B cell (primary cell): ENCODE results near the gene EGFL6. TPM values are rescaled to one million over a fixed set of nuclear protein-coding genes. Genes with fewer than 3 reads are reported as not detected.

Source experiments
- ATAC-seq: fragments of 200-7000 bp; cut with Tn5 transposase; one replicate; pipeline ENCODE4 v1.10.0; 2021; ENCODE audit warnings: low read depth, mild to moderate bottlenecking, moderate number of reproducible peaks, moderate library complexity
- CTCF ChIA-PET: fragments of 350-600 bp; sonication (Branson Sonifier 250); formaldehyde crosslinking; loops from one replicate; lab custom pipeline; 2021; ENCODE audit warnings: antibody characterized with exemption, inconsistent platforms; lab: Charles Lee
- POLR2A ChIA-PET: fragments of 350-600 bp; sonication (Branson Sonifier 250); formaldehyde crosslinking; loops from one replicate; lab custom pipeline; 2021; ENCODE audit warnings: antibody characterized with exemption; lab: Charles Lee
- DNase-seq: peaks from one replicate; pipeline ENCODE4 v3.0.0; 2013
- H2AFZ ChIP-seq: 2 replicates; pipeline ENCODE4 v1.6.1; 2012; ENCODE audit warnings: mild to moderate bottlenecking, low read depth, low read length; ENCODE audit not compliant: insufficient read depth, poor library complexity, severe bottlenecking
- H3K27ac ChIP-seq, 2 donors: 1 replicate in 1 of 2; 2 replicates in 1 of 2; pipeline ENCODE4 v1.5.1; 2012 to 2013; ENCODE audit warnings: low read length in 2 of 2, mild to moderate bottlenecking in 2 of 2, moderate library complexity in 1 of 2
- H3K27me3 ChIP-seq, 4 experiments: fragments of 200-600 bp in 1 of 4; sonication (generic) in 1 of 4; replicated peaks in 1 of 4; 1 replicate in 2 of 4; 2 replicates in 2 of 4; pipeline versions ENCODE4 v1.6.1 to v1.7.0; 2013 to 2016; ENCODE audit warnings: low read length in 3 of 4, mild to moderate bottlenecking in 2 of 4, mixed read lengths in 1 of 4, moderate library complexity in 1 of 4; ENCODE audit not compliant: insufficient read depth in 4 of 4, control insufficient read depth in 3 of 4; ENCODE audit errors: control extremely low read depth in 1 of 4
- H3K36me3 ChIP-seq, 2 experiments: replicated peaks in 1 of 2; 1 replicate in 1 of 2; 2 replicates in 1 of 2; pipeline versions ENCODE4 v1.6.1 to v1.7.1; 2013; ENCODE audit warnings: low read length in 1 of 2; ENCODE audit not compliant: insufficient read depth in 2 of 2, control insufficient read depth in 1 of 2; ENCODE audit errors: control extremely low read depth in 1 of 2, extremely low read depth in 1 of 2
- H3K4me1 ChIP-seq, 2 donors: fragments of 200-600 bp in 1 of 2; sonication (generic) in 1 of 2; 1 replicate in 1 of 2; 2 replicates in 1 of 2; pipeline versions ENCODE4 v1.5.1 to v1.6.1; 2013 to 2017; ENCODE audit warnings: low read length in 2 of 2; ENCODE audit not compliant: control insufficient read depth in 2 of 2, insufficient read depth in 2 of 2
- H3K4me2 ChIP-seq: replicated peaks from 2 replicates; pipeline ENCODE3; 2012; ENCODE audit warnings: mild to moderate bottlenecking, low read depth, low read length; ENCODE audit not compliant: poor library complexity, severe bottlenecking
- H3K4me3 ChIP-seq, 5 experiments: fragments of 200-600 bp in 1 of 5; sonication (generic) in 1 of 5; 1 replicate in 3 of 5; 2 replicates in 2 of 5; pipeline versions ENCODE4 v1.5.1 to v1.7.0; 2011 to 2016; ENCODE audit warnings: low read length in 4 of 5, mild to moderate bottlenecking in 4 of 5, low read depth in 2 of 5, control low read depth in 1 of 5, moderate library complexity in 1 of 5; ENCODE audit not compliant: insufficient read depth in 1 of 5; ENCODE audit errors: control extremely low read depth in 1 of 5, extremely low read depth in 1 of 5
- H3K79me2 ChIP-seq: fragments of 200-600 bp; sonication (generic); one replicate; pipeline ENCODE4 v1.6.0; 2016; ENCODE audit warnings: low read length; ENCODE audit not compliant: control insufficient read depth, insufficient read depth
- H3K9ac ChIP-seq: fragments of 200-600 bp; sonication (generic); 2 replicates; pipeline ENCODE4 v1.6.1; 2017; ENCODE audit warnings: mild to moderate bottlenecking, low read length, moderate library complexity
- H3K9me3 ChIP-seq, 3 donors: one replicate each; pipeline versions ENCODE4 v1.6.1 to v1.7.1; 2013; ENCODE audit warnings: low read length in 2 of 3; ENCODE audit not compliant: control insufficient read depth in 2 of 3, insufficient read depth in 1 of 3; ENCODE audit errors: control extremely low read depth in 1 of 3
- H4K20me1 ChIP-seq: 2 replicates; pipeline ENCODE4 v1.6.0; 2012; ENCODE audit warnings: mild to moderate bottlenecking, low read length; ENCODE audit not compliant: insufficient read depth, control insufficient read depth, poor library complexity, severe bottlenecking
- H3K27ac Mint-ChIP-seq: one replicate; pipeline ENCODE4 v1.8.0; 2021; ENCODE audit warnings: mixed read lengths
- H3K27me3 Mint-ChIP-seq: one replicate; pipeline ENCODE4 v1.8.0; 2021; ENCODE audit warnings: mixed read lengths
- H3K4me1 Mint-ChIP-seq: one replicate; pipeline ENCODE4 v1.8.0; 2021; ENCODE audit warnings: mixed read lengths
- H3K4me3 Mint-ChIP-seq: one replicate; pipeline ENCODE4 v1.8.0; 2021; ENCODE audit warnings: mixed read lengths
- H3K9me3 Mint-ChIP-seq: one replicate; pipeline ENCODE4 v1.8.0; 2022; ENCODE audit warnings: mixed read lengths; ENCODE audit not compliant: insufficient read depth
- EZH2 ChIP-seq: IDR thresholded peaks from 2 replicates; pipeline ENCODE4 v1.6.1; 2012; ENCODE audit warnings: borderline replicate concordance, low read depth, mild to moderate bottlenecking, moderate library complexity, low read length; ENCODE audit not compliant: insufficient read depth, poor library complexity, severe bottlenecking
- WGBS: methylation state at CpG from one replicate; pipeline ENCODE4 v1.1.5; 2013; ENCODE audit warnings: missing lambda C conversion rate; ENCODE audit not compliant: insufficient coverage; 5-methylcytosine and 5-hydroxymethylcytosine counted together
- intact Hi-C: fragments of 100-400 bp; cut with micrococcal nuclease; formaldehyde crosslinking; loops from one replicate; pipeline ENCODE4 v1.10.0; 2022
- polyA plus RNA-seq: library from polyadenylated mRNA; depleted of rRNA; stranded (reverse); fragments of >200 nt; gene quantifications from 2 replicates; pipeline ENCODE4 v1.2.3, GENCODE V29; 2012
- total RNA-seq, 2 donors: library from RNA; stranded (reverse); fragments of 120-200 nt in 1 of 2; gene quantifications; 1 replicate in 1 of 2; 2 replicates in 1 of 2; pipeline versions ENCODE4 v1.2.3 to v1.2.4, GENCODE V29; 2013 to 2022
- TF ChIP-seq, protein P1 (sequence below): fragments of 200-600 bp; IDR thresholded peaks from one replicate; pipeline ENCODE4 v1.8.0; 2022; ENCODE audit warnings: antibody characterized with exemption, mild to moderate bottlenecking

Gene EGFL6
- total and polyA plus RNA-seq, 2 donors (not counting 1 experiment from before 2014, with no cell fraction given): not detected

GRCh38 chrX:13550346-13550745 is 19.1 kb upstream of the EGFL6 start:
- ATAC-seq (no peak), DNase-seq (no peak)
- Mint-ChIP-seq H3K4me3 (no peak overlapping the region), H3K27ac (no peak overlapping the region), H3K4me1 (no peaks in the 10 kb centered on the region), H3K9me3 (no peaks in the 10 kb centered on the region), H3K27me3 (peaks cover 14% of the 10 kb centered on the region)
- Histone ChIP-seq H3K4me1 (no peaks in the 10 kb centered on the region), H3K4me3 (no peak overlapping the region), H3K36me3 (no peaks in the 10 kb centered on the region), H4K20me1 (no peaks in the 10 kb centered on the region), H3K27me3 (peaks cover 0 to 7% (median 0%) of the 10 kb centered on the region in 4 experiments), H3K9me3 (no peaks in the 10 kb centered on the region), H3K4me2 (no peak overlapping the region), H3K9ac (no peak overlapping the region), H3K79me2 (no peaks in the 10 kb centered on the region), H3K27ac (no peak overlapping the region), H2AFZ (no peak overlapping the region)
- CTCF ChIA-PET: no interaction called here
- TF ChIP-seq, protein P1, sequence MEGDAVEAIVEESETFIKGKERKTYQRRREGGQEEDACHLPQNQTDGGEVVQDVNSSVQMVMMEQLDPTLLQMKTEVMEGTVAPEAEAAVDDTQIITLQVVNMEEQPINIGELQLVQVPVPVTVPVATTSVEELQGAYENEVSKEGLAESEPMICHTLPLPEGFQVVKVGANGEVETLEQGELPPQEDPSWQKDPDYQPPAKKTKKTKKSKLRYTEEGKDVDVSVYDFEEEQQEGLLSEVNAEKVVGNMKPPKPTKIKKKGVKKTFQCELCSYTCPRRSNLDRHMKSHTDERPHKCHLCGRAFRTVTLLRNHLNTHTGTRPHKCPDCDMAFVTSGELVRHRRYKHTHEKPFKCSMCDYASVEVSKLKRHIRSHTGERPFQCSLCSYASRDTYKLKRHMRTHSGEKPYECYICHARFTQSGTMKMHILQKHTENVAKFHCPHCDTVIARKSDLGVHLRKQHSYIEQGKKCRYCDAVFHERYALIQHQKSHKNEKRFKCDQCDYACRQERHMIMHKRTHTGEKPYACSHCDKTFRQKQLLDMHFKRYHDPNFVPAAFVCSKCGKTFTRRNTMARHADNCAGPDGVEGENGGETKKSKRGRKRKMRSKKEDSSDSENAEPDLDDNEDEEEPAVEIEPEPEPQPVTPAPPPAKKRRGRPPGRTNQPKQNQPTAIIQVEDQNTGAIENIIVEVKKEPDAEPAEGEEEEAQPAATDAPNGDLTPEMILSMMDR: no peak
- no peak for TF ChIP-seq EZH2
- intact Hi-C loops: no loop called here
- POLR2A ChIA-PET: no interaction called here

GRCh38 chrX:13551610-13552009 is 17.8 kb upstream of the EGFL6 start:
- ChIA-PET POLR2A (no interaction called here), CTCF (no interaction called here)
- Histone ChIP-seq H3K9me3 (no peaks in the 10 kb centered on the region), H3K4me1 (no peaks in the 10 kb centered on the region), H3K4me2 (no peak overlapping the region), H3K27me3 (peaks cover 0 to 7% (median 0%) of the 10 kb centered on the region in 4 experiments), H3K36me3 (no peaks in the 10 kb centered on the region), H3K9ac (no peak overlapping the region), H3K4me3 (no peak overlapping the region), H4K20me1 (no peaks in the 10 kb centered on the region), H3K27ac (no peak overlapping the region), H2AFZ (no peak overlapping the region), H3K79me2 (no peaks in the 10 kb centered on the region)
- intact Hi-C loops: no loop called here
- DNase-seq: no peak
- Mint-ChIP-seq H3K4me1 (no peaks in the 10 kb centered on the region), H3K4me3 (no peak overlapping the region), H3K27ac (no peak overlapping the region), H3K9me3 (no peaks in the 10 kb centered on the region), H3K27me3 (peaks cover 14% of the 10 kb centered on the region)
- ATAC-seq: no peak
- TF ChIP-seq, protein P1: no peak
- no peak for TF ChIP-seq EZH2
- no CpG with 5 or more reads among the region's 3 CpGs for WGBS
